B cell (primary cell): Measurements from ENCODE around the gene SIPA1L3. TPM values are rescaled to one million over a fixed set of nuclear protein-coding genes. Genes with fewer than 3 reads are reported as not detected.

Source experiments
- ATAC-seq: fragments of 200-7000 bp; cut with Tn5 transposase; one replicate; pipeline ENCODE4 v1.10.0; 2021; ENCODE audit warnings: low read depth, mild to moderate bottlenecking, moderate number of reproducible peaks, moderate library complexity
- CTCF ChIA-PET: fragments of 350-600 bp; sonication (Branson Sonifier 250); formaldehyde crosslinking; loops from one replicate; lab custom pipeline; 2021; ENCODE audit warnings: antibody characterized with exemption, inconsistent platforms; lab: Charles Lee
- POLR2A ChIA-PET: fragments of 350-600 bp; sonication (Branson Sonifier 250); formaldehyde crosslinking; loops from one replicate; lab custom pipeline; 2021; ENCODE audit warnings: antibody characterized with exemption; lab: Charles Lee
- DNase-seq: peaks from one replicate; pipeline ENCODE4 v3.0.0; 2013
- H2AFZ ChIP-seq: 2 replicates; pipeline ENCODE4 v1.6.1; 2012; ENCODE audit warnings: mild to moderate bottlenecking, low read depth, low read length; ENCODE audit not compliant: insufficient read depth, poor library complexity, severe bottlenecking
- H3K27ac ChIP-seq, 2 donors: 1 replicate in 1 of 2; 2 replicates in 1 of 2; pipeline ENCODE4 v1.5.1; 2012 to 2013; ENCODE audit warnings: low read length in 2 of 2, mild to moderate bottlenecking in 2 of 2, moderate library complexity in 1 of 2
- H3K27me3 ChIP-seq, 4 experiments: fragments of 200-600 bp in 1 of 4; sonication (generic) in 1 of 4; replicated peaks in 1 of 4; 1 replicate in 2 of 4; 2 replicates in 2 of 4; pipeline versions ENCODE4 v1.6.1 to v1.7.0; 2013 to 2016; ENCODE audit warnings: low read length in 3 of 4, mild to moderate bottlenecking in 2 of 4, mixed read lengths in 1 of 4, moderate library complexity in 1 of 4; ENCODE audit not compliant: insufficient read depth in 4 of 4, control insufficient read depth in 3 of 4; ENCODE audit errors: control extremely low read depth in 1 of 4
- H3K36me3 ChIP-seq, 2 experiments: replicated peaks in 1 of 2; 1 replicate in 1 of 2; 2 replicates in 1 of 2; pipeline versions ENCODE4 v1.6.1 to v1.7.1; 2013; ENCODE audit warnings: low read length in 1 of 2; ENCODE audit not compliant: insufficient read depth in 2 of 2, control insufficient read depth in 1 of 2; ENCODE audit errors: control extremely low read depth in 1 of 2, extremely low read depth in 1 of 2
- H3K4me1 ChIP-seq, 2 donors: fragments of 200-600 bp in 1 of 2; sonication (generic) in 1 of 2; 1 replicate in 1 of 2; 2 replicates in 1 of 2; pipeline versions ENCODE4 v1.5.1 to v1.6.1; 2013 to 2017; ENCODE audit warnings: low read length in 2 of 2; ENCODE audit not compliant: control insufficient read depth in 2 of 2, insufficient read depth in 2 of 2
- H3K4me2 ChIP-seq: replicated peaks from 2 replicates; pipeline ENCODE3; 2012; ENCODE audit warnings: mild to moderate bottlenecking, low read depth, low read length; ENCODE audit not compliant: poor library complexity, severe bottlenecking
- H3K4me3 ChIP-seq, 5 experiments: fragments of 200-600 bp in 1 of 5; sonication (generic) in 1 of 5; 1 replicate in 3 of 5; 2 replicates in 2 of 5; pipeline versions ENCODE4 v1.5.1 to v1.7.0; 2011 to 2016; ENCODE audit warnings: low read length in 4 of 5, mild to moderate bottlenecking in 4 of 5, low read depth in 2 of 5, control low read depth in 1 of 5, moderate library complexity in 1 of 5; ENCODE audit not compliant: insufficient read depth in 1 of 5; ENCODE audit errors: control extremely low read depth in 1 of 5, extremely low read depth in 1 of 5
- H3K79me2 ChIP-seq: fragments of 200-600 bp; sonication (generic); one replicate; pipeline ENCODE4 v1.6.0; 2016; ENCODE audit warnings: low read length; ENCODE audit not compliant: control insufficient read depth, insufficient read depth
- H3K9ac ChIP-seq: fragments of 200-600 bp; sonication (generic); 2 replicates; pipeline ENCODE4 v1.6.1; 2017; ENCODE audit warnings: mild to moderate bottlenecking, low read length, moderate library complexity
- H3K9me3 ChIP-seq, 3 donors: one replicate each; pipeline versions ENCODE4 v1.6.1 to v1.7.1; 2013; ENCODE audit warnings: low read length in 2 of 3; ENCODE audit not compliant: control insufficient read depth in 2 of 3, insufficient read depth in 1 of 3; ENCODE audit errors: control extremely low read depth in 1 of 3
- H4K20me1 ChIP-seq: 2 replicates; pipeline ENCODE4 v1.6.0; 2012; ENCODE audit warnings: mild to moderate bottlenecking, low read length; ENCODE audit not compliant: insufficient read depth, control insufficient read depth, poor library complexity, severe bottlenecking
- H3K27ac Mint-ChIP-seq: one replicate; pipeline ENCODE4 v1.8.0; 2021; ENCODE audit warnings: mixed read lengths
- H3K27me3 Mint-ChIP-seq: one replicate; pipeline ENCODE4 v1.8.0; 2021; ENCODE audit warnings: mixed read lengths
- H3K4me1 Mint-ChIP-seq: one replicate; pipeline ENCODE4 v1.8.0; 2021; ENCODE audit warnings: mixed read lengths
- H3K4me3 Mint-ChIP-seq: one replicate; pipeline ENCODE4 v1.8.0; 2021; ENCODE audit warnings: mixed read lengths
- H3K9me3 Mint-ChIP-seq: one replicate; pipeline ENCODE4 v1.8.0; 2022; ENCODE audit warnings: mixed read lengths; ENCODE audit not compliant: insufficient read depth
- CTCF ChIP-seq: fragments of 200-600 bp; IDR thresholded peaks from one replicate; pipeline ENCODE4 v1.8.0; 2022; ENCODE audit warnings: antibody characterized with exemption, mild to moderate bottlenecking
- EZH2 ChIP-seq: IDR thresholded peaks from 2 replicates; pipeline ENCODE4 v1.6.1; 2012; ENCODE audit warnings: borderline replicate concordance, low read depth, mild to moderate bottlenecking, moderate library complexity, low read length; ENCODE audit not compliant: insufficient read depth, poor library complexity, severe bottlenecking
- WGBS: methylation state at CpG from one replicate; pipeline ENCODE4 v1.1.5; 2013; ENCODE audit warnings: missing lambda C conversion rate; ENCODE audit not compliant: insufficient coverage; 5-methylcytosine and 5-hydroxymethylcytosine counted together
- intact Hi-C: fragments of 100-400 bp; cut with micrococcal nuclease; formaldehyde crosslinking; loops from one replicate; pipeline ENCODE4 v1.10.0; 2022
- polyA plus RNA-seq: library from polyadenylated mRNA; depleted of rRNA; stranded (reverse); fragments of >200 nt; gene quantifications from 2 replicates; pipeline ENCODE4 v1.2.3, GENCODE V29; 2012
- total RNA-seq, 2 donors: library from RNA; stranded (reverse); fragments of 120-200 nt in 1 of 2; gene quantifications; 1 replicate in 1 of 2; 2 replicates in 1 of 2; pipeline versions ENCODE4 v1.2.3 to v1.2.4, GENCODE V29; 2013 to 2022

SIPA1L3 gene
- total and polyA plus RNA-seq, 2 donors (not counting 1 experiment from before 2014, with no cell fraction given) = 48.3 to 295 TPM

- no peaks in the 10 kb centered on the region for H4K20me1 ChIP-seq
- peaks cover 89 to 99% of the 10 kb centered on the region in 2 donors for H3K4me1 ChIP-seq
- DNase-seq (no peak), ATAC-seq (no peak)
- ChIA-PET CTCF (interaction anchor here (0.6 to 5.9 kb wide), 10 partner anchors 9 to 118 kb away, joined by 3 to 47 read pairs (median 4); partner anchors contain the start of genes SIPA1L3 and WDR87), POLR2A (interaction anchor here (1.6 to 5.5 kb wide), 6 partner anchors 9 to 71 kb away, joined by 4 to 43 read pairs (median 22); partner anchors contain the start of genes SIPA1L3 and WDR87)
- peaks cover 84% of the 10 kb centered on the region for H3K4me1 Mint-ChIP-seq
- H3K27ac ChIP-seq = peak overlapping the region; percentile 89 to 92
- no peaks in the 10 kb centered on the region for H3K27me3 ChIP-seq
- no peaks in the 10 kb centered on the region for H3K9me3 Mint-ChIP-seq
- no peak overlapping the region for H3K9ac ChIP-seq
- no peak overlapping the region for H3K4me3 ChIP-seq
- intact Hi-C loops = loop anchor here (5.0 kb wide), 1 partner anchor 105 kb away; no protein-coding TSS in a partner anchor
- H3K4me2 ChIP-seq = peak overlapping the region; percentile 70
- H3K9me3 ChIP-seq = peaks cover 0 to 15% (median 3%) of the 10 kb centered on the region in 3 donors
- no peak overlapping the region for H3K4me3 Mint-ChIP-seq
- H2AFZ ChIP-seq = no peak overlapping the region
- H3K27ac Mint-ChIP-seq = peak overlapping the region; percentile 94
- peaks cover 0 to 8% of the 10 kb centered on the region in 2 experiments for H3K36me3 ChIP-seq
- H3K79me2 ChIP-seq = peaks cover 85% of the 10 kb centered on the region
- TF ChIP-seq CTCF = no peak
- TF ChIP-seq EZH2 = no peak
- 91% methylated on average over 3 of the region's 5 CpGs for WGBS
- H3K27me3 Mint-ChIP-seq = no peaks in the 10 kb centered on the region
These were observed 70.4 kb downstream of the SIPA1L3 start for GRCh38 chr19:37977391-37977790.

DNA sequence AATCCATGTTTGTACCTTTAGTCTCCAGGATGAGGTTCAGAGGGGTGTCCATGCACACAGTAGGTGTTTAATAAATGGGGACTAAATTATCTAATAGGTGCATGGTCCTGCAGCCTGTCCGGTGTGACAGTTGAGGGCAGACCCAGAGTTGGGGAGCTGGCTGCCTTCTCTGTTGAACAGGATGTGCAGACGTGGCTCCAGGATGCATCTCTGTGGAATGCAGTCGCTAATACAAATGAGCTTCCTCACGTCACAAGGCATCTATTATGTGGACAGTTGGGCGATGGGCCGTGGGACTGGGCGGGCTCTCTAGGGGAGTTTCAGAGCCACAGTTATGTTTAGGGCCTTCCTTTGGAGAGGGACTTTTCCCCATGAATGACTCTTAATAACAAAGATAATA lies 71.0 kb downstream of the SIPA1L3 start:
- Mint-ChIP-seq H3K4me3 (peak overlapping the region; percentile 69), H3K27ac (peak overlapping the region; percentile 94), H3K27me3 (no peaks in the 10 kb centered on the region), H3K9me3 (no peaks in the 10 kb centered on the region), H3K4me1 (peaks cover 85% of the 10 kb centered on the region)
- ChIA-PET POLR2A (interaction anchor here (0.7 to 5.5 kb wide), 14 partner anchors 9 to 87 kb away, joined by 3 to 43 read pairs (median 4); partner anchors contain the start of genes SIPA1L3 and WDR87), CTCF (interaction anchor here (0.5 to 4.7 kb wide), 13 partner anchors 9 to 117 kb away, joined by 3 to 27 read pairs (median 5); no protein-coding TSS in a partner anchor)
- Histone ChIP-seq H4K20me1 (no peaks in the 10 kb centered on the region), H3K27ac (peak overlapping the region; percentile 89 to 92), H3K36me3 (peaks cover 0 to 13% of the 10 kb centered on the region in 2 experiments), H3K79me2 (peaks cover 85% of the 10 kb centered on the region), H3K4me1 (peaks cover 84 to 99% of the 10 kb centered on the region in 2 donors), H3K4me2 (peak overlapping the region; percentile 70), H3K4me3 (peak overlapping the region in 1 of 5 experiments; percentile 15), H3K9ac (peak overlapping the region; percentile 12), H3K9me3 (peaks cover 0 to 15% (median 0%) of the 10 kb centered on the region in 3 donors), H2AFZ (no peak overlapping the region), H3K27me3 (no peaks in the 10 kb centered on the region)
- peak; percentile 15 for ATAC-seq
- intact Hi-C loops = loop anchor here (1.0 to 5.0 kb wide), 4 partner anchors 8 to 104 kb away; partner anchors contain the start of genes SIPA1L3 and WDR87
- 50% methylated on average over 2 of the region's 7 CpGs for WGBS
- TF ChIP-seq EZH2 = no peak
- TF ChIP-seq CTCF = no peak
- peak; percentile 72 for DNase-seq
